DOHH2 (cell line): ENCODE data around the gene SEMA6A.

ENCODE experiments used
- H3F3A ChIP-seq: fragments of 200-600 bp; sonication (generic), shearing (Covaris generic); 2 replicates; pipeline ENCODE4 v1.6.0; 2016; ENCODE audit warnings: antibody characterized with exemption, mild to moderate bottlenecking; ENCODE audit not compliant: control insufficient read depth, insufficient read depth
- H3K27ac ChIP-seq: fragments of 200-600 bp; sonication (generic); 2 replicates; pipeline ENCODE4 v1.5.1; 2014; ENCODE audit warnings: low read depth, mild to moderate bottlenecking, low read length, moderate library complexity
- H3K27me3 ChIP-seq: fragments of 200-600 bp; sonication (generic); 2 replicates; pipeline ENCODE4 v1.6.1; 2014; ENCODE audit warnings: mild to moderate bottlenecking, low read length, mixed read lengths; ENCODE audit not compliant: control insufficient read depth
- H3K36me3 ChIP-seq: fragments of 200-600 bp; sonication (generic); 2 replicates; pipeline ENCODE4 v1.6.1; 2014; ENCODE audit warnings: mild to moderate bottlenecking, low read length, moderate library complexity, mixed read lengths; ENCODE audit not compliant: control insufficient read depth
- H3K4me1 ChIP-seq: fragments of 200-600 bp; sonication (generic); 2 replicates; pipeline ENCODE4 v1.6.1; 2014; ENCODE audit warnings: mild to moderate bottlenecking, low read length, mixed read lengths; ENCODE audit not compliant: control insufficient read depth
- H3K4me2 ChIP-seq: fragments of 200-600 bp; sonication (generic); 2 replicates; pipeline ENCODE4 v1.6.0; 2014; ENCODE audit warnings: mild to moderate bottlenecking, low read length, moderate library complexity
- H3K4me3 ChIP-seq: fragments of 200-600 bp; sonication (generic); 2 replicates; pipeline ENCODE4 v1.5.1; 2014; ENCODE audit warnings: mild to moderate bottlenecking, low read length, mixed read lengths
- H3K79me2 ChIP-seq: fragments of 200-600 bp; sonication (generic); 2 replicates; pipeline ENCODE4 v1.6.1; 2014; ENCODE audit warnings: mild to moderate bottlenecking, low read length, mixed read lengths; ENCODE audit not compliant: control insufficient read depth
- H3K9me2 ChIP-seq: fragments of 200-600 bp; sonication (generic); replicated peaks from 2 replicates; pipeline ENCODE4 v1.6.1; 2014; ENCODE audit warnings: mild to moderate bottlenecking, low read length, mixed read lengths; ENCODE audit not compliant: control insufficient read depth
- H3K9me3 ChIP-seq: fragments of 200-600 bp; sonication (generic); 2 replicates; pipeline ENCODE4 v1.6.1; 2014; ENCODE audit warnings: antibody characterized with exemption, low read length, mixed read lengths; ENCODE audit not compliant: control insufficient read depth, insufficient read depth
- H4K20me1 ChIP-seq: fragments of 200-600 bp; sonication (generic); 2 replicates; pipeline ENCODE4 v1.6.0; 2014; ENCODE audit warnings: low read depth, mild to moderate bottlenecking, antibody characterized with exemption, low read length, moderate library complexity; ENCODE audit not compliant: control insufficient read depth, insufficient read depth
- EZH2phosphoT487 ChIP-seq: fragments of 200-600 bp; sonication (generic); IDR thresholded peaks from 2 replicates; pipeline ENCODE4 v1.6.1; 2017; ENCODE audit warnings: borderline replicate concordance, mild to moderate bottlenecking, antibody characterized with exemption, low read length, moderate library complexity, mixed read lengths
- TF ChIP-seq, protein P1 (sequence below): fragments of 200-600 bp; sonication (generic); IDR thresholded peaks from one replicate; pipeline ENCODE4 v1.5.1; 2014; ENCODE audit warnings: antibody characterized with exemption, mild to moderate bottlenecking, low read depth, low read length; ENCODE audit not compliant: poor library complexity, severe bottlenecking

The SEMA6A gene

DNA sequence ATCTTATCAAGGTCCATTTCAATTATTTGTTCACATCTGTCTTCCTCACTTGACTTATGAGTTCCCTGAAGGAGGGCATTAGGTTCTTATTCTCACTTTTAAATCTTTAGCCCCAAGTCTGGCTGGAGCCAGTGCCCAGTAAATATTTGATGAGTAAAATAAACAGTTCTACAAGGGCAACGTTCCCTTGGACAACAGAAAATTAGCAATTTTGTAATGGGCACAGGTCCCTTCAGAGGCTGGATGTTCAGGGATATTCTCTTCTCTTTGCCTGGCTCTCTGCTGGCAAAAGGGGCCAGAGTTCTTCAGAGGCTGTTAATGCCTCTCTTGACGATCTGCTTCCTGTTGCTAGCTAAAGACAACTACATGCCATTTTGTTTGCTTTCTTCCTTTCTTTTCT lies 149.7 kb downstream of the SEMA6A start:
- Histone ChIP-seq H3K9me3 (no peaks in the 10 kb centered on the region), H3K27ac (no peak overlapping the region), H3K36me3 (no peaks in the 10 kb centered on the region), H3K9me2 (no peaks in the 10 kb centered on the region), H3K79me2 (no peaks in the 10 kb centered on the region), H3K4me1 (no peaks in the 10 kb centered on the region), H3K4me2 (no peak overlapping the region), H3F3A (no peaks in the 10 kb centered on the region), H3K4me3 (no peak overlapping the region), H3K27me3 (no peaks in the 10 kb centered on the region), H4K20me1 (no peaks in the 10 kb centered on the region)
- TF ChIP-seq, protein P1, sequence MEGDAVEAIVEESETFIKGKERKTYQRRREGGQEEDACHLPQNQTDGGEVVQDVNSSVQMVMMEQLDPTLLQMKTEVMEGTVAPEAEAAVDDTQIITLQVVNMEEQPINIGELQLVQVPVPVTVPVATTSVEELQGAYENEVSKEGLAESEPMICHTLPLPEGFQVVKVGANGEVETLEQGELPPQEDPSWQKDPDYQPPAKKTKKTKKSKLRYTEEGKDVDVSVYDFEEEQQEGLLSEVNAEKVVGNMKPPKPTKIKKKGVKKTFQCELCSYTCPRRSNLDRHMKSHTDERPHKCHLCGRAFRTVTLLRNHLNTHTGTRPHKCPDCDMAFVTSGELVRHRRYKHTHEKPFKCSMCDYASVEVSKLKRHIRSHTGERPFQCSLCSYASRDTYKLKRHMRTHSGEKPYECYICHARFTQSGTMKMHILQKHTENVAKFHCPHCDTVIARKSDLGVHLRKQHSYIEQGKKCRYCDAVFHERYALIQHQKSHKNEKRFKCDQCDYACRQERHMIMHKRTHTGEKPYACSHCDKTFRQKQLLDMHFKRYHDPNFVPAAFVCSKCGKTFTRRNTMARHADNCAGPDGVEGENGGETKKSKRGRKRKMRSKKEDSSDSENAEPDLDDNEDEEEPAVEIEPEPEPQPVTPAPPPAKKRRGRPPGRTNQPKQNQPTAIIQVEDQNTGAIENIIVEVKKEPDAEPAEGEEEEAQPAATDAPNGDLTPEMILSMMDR: no peak

- TF ChIP-seq, protein P1: no peak
- TF ChIP-seq EZH2phosphoT487: no peak
- Histone ChIP-seq H3K9me2 (no peaks in the 10 kb centered on the region), H3K36me3 (no peaks in the 10 kb centered on the region), H4K20me1 (no peaks in the 10 kb centered on the region), H3K9me3 (no peaks in the 10 kb centered on the region), H3K4me2 (no peak overlapping the region), H3K4me3 (no peak overlapping the region), H3F3A (no peaks in the 10 kb centered on the region), H3K79me2 (no peaks in the 10 kb centered on the region), H3K4me1 (no peaks in the 10 kb centered on the region), H3K27me3 (no peaks in the 10 kb centered on the region), H3K27ac (no peak overlapping the region)
Measured at GRCh38 chr5:116424258-116424615, 150.4 kb downstream of the SEMA6A start.

DNA sequence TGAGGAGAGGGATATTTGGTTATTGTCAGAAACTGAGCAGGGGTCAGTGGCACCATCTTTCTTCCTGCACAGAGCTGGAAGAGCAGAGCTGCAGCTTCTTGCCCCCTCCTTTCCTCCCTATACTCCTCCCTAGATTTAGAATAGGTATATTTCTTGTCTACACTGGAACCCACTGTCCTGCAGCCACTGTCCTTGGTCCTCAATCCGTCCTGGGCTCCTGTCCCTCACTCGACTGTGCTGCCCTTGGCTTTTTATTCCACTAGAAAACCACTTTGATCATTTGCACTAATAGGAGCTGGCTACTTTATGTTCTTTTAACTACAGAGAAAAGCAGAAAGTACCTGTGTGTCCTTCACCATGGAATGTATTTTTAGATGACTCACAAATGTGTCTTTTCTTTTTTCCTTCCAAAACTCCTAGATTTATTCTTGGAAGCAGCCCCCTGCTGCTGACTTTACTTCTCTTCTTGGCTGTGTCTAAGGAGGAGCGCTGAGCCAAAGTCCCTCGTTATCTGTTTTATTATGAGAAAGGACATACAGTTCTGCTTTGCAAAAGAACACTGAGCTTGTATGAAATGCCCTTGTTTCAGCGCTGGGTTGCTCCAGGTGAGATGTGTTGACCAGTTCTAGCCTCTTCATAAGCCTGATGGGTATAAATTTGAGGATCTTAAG lies 150.9 kb downstream of the SEMA6A start:
- no peak overlapping the region for H3K4me3 ChIP-seq
- H3K4me1 ChIP-seq: no peaks in the 10 kb centered on the region
- H4K20me1 ChIP-seq: no peaks in the 10 kb centered on the region
- no peaks in the 10 kb centered on the region for H3K9me3 ChIP-seq
- no peaks in the 10 kb centered on the region for H3K9me2 ChIP-seq
- H3K79me2 ChIP-seq: no peaks in the 10 kb centered on the region
- H3K36me3 ChIP-seq: no peaks in the 10 kb centered on the region
- no peaks in the 10 kb centered on the region for H3F3A ChIP-seq
- no peak overlapping the region for H3K4me2 ChIP-seq
- no peaks in the 10 kb centered on the region for H3K27me3 ChIP-seq
- TF ChIP-seq, protein P1: no peak
- H3K27ac ChIP-seq: no peak overlapping the region
